Panc1 (cell line): ENCODE measurements around the gene DGCR2.

Experiments used
- POLR2AphosphoS5 ChIP-seq: IDR thresholded peaks from 2 replicates; pipeline ENCODE4 v1.6.1; 2012; ENCODE audit warnings: mild to moderate bottlenecking, low read depth, low read length, moderate library complexity
- TF ChIP-seq, protein P1 (sequence below), 2 experiments: IDR thresholded peaks; 2 replicates each; pipeline ENCODE4 v1.6.1; 2011 to 2012; ENCODE audit warnings: low read depth in 2 of 2, control low read depth in 1 of 2, low read length in 1 of 2, mild to moderate bottlenecking in 1 of 2, moderate library complexity in 1 of 2; ENCODE audit not compliant: insufficient read depth in 1 of 2
- TF ChIP-seq, protein P2 (sequence below): fragments of 450-650 bp; IDR thresholded peaks from 2 replicates; pipeline ENCODE4 v1.5.1; 2017; ENCODE audit warnings: mild to moderate bottlenecking

DNA sequence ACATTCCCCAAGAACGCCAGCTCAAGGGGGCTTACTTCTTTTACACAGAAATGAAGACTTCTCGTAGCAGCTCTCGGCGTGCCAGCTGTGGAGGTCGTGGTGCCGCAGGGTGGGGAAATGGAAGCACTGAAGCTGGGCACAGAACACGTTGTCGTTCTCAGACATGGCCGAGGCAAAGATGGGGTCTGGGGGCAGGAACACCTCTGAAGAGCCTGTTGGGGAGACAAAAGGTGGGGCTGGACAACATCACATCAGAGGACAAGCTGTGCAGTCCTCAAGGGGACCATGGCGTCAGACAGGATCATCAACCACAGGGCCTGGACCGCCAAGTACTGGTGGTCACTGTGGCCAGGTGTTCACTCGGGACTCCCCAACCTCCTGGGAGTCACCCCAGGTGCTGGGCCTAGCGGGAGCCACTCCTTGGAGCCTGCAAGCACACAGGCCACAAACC lies 65.2 kb downstream of the DGCR2 start:
- TF ChIP-seq, protein P1, sequence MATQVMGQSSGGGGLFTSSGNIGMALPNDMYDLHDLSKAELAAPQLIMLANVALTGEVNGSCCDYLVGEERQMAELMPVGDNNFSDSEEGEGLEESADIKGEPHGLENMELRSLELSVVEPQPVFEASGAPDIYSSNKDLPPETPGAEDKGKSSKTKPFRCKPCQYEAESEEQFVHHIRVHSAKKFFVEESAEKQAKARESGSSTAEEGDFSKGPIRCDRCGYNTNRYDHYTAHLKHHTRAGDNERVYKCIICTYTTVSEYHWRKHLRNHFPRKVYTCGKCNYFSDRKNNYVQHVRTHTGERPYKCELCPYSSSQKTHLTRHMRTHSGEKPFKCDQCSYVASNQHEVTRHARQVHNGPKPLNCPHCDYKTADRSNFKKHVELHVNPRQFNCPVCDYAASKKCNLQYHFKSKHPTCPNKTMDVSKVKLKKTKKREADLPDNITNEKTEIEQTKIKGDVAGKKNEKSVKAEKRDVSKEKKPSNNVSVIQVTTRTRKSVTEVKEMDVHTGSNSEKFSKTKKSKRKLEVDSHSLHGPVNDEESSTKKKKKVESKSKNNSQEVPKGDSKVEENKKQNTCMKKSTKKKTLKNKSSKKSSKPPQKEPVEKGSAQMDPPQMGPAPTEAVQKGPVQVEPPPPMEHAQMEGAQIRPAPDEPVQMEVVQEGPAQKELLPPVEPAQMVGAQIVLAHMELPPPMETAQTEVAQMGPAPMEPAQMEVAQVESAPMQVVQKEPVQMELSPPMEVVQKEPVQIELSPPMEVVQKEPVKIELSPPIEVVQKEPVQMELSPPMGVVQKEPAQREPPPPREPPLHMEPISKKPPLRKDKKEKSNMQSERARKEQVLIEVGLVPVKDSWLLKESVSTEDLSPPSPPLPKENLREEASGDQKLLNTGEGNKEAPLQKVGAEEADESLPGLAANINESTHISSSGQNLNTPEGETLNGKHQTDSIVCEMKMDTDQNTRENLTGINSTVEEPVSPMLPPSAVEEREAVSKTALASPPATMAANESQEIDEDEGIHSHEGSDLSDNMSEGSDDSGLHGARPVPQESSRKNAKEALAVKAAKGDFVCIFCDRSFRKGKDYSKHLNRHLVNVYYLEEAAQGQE (IDR thresholded peaks at IDR 0.05; ENCODE audit: insufficient read depth in 1 of 2, low read depth in 2 of 2, low read length in 1 of 2) = no peak
- TF ChIP-seq, protein P2, sequence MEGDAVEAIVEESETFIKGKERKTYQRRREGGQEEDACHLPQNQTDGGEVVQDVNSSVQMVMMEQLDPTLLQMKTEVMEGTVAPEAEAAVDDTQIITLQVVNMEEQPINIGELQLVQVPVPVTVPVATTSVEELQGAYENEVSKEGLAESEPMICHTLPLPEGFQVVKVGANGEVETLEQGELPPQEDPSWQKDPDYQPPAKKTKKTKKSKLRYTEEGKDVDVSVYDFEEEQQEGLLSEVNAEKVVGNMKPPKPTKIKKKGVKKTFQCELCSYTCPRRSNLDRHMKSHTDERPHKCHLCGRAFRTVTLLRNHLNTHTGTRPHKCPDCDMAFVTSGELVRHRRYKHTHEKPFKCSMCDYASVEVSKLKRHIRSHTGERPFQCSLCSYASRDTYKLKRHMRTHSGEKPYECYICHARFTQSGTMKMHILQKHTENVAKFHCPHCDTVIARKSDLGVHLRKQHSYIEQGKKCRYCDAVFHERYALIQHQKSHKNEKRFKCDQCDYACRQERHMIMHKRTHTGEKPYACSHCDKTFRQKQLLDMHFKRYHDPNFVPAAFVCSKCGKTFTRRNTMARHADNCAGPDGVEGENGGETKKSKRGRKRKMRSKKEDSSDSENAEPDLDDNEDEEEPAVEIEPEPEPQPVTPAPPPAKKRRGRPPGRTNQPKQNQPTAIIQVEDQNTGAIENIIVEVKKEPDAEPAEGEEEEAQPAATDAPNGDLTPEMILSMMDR = no peak
- TF ChIP-seq POLR2AphosphoS5 = no peak
